ENCODE data around the gene NLK. TPM values are rescaled to one million over a fixed set of nuclear protein-coding genes. Genes with fewer than 3 reads are reported as not detected.
"Not testable (repeated sequence)": the region's sequence is repeated elsewhere in the genome, so short reads cannot be mapped to it uniquely, and the experiment has no call there.

NLK gene
- polyA plus RNA-seq, 1 donor from 2014 or later, result 3.4 TPM

DNA sequence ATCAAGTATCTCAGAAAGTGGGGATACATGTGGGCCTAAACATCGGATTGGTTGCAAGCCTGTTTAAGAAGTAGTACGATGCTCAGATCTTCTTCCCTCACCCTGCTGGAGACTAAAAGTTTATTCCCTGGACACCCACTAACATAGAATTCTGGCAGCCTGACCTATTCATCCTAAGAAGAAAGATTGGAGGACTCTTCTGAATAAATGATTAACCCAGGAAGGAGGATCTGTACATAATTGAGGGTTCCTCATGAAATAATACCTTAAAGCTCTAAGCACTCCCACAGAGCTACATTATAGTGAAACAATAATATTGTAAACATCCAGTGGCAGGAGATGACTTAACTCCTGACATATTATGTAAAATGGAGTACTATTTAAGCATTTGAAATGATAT is 111.7 kb downstream of the NLK start:
- Mint-ChIP-seq H3K4me3 (peak overlapping the region in 1 of 4 donors; percentile 22), H3K27me3 (no peaks in the 10 kb centered on the region), H3K36me3 (peaks cover 10% of the 10 kb centered on the region), H3K27ac (no peak overlapping the region), H3K9me3 (no peaks in the 10 kb centered on the region), H3K4me1 (no peaks in the 10 kb centered on the region)

- not testable (repeated sequence) for H3K27ac Mint-ChIP-seq, H3K9me3 Mint-ChIP-seq, H3K27me3 Mint-ChIP-seq, H3K4me3 Mint-ChIP-seq, H3K4me1 Mint-ChIP-seq, H3K36me3 Mint-ChIP-seq
Observed at GRCh38 chr17:28155405-28155804, 112.9 kb downstream of the NLK start.

DNA sequence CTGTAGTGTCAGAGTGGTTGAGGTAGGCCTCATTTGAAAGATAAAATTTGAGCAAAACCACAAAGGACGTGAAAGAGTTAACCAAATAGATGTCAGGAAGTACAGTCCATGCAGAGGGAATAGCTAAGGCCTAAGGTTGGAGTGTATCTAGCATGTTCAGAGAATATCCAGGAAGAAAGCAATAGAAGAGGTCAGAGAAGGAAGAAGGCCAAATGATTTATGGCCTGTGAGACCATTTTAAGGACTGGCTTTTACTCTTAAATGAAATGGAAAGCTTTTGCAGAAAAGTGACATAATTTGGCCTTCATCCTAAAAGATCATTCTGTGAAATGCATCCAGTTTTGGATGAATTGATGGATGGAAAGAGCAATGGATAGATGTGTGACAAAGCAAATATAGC is 116.5 kb downstream of the NLK start:
- Mint-ChIP-seq H3K27me3 (no peaks in the 10 kb centered on the region), H3K9me3 (no peaks in the 10 kb centered on the region), H3K36me3 (peaks cover 7% of the 10 kb centered on the region), H3K4me1 (peaks cover 0 to 4% (median 3%) of the 10 kb centered on the region in 3 donors), H3K4me3 (no peak overlapping the region), H3K27ac (no peak overlapping the region)

GRCh38 chr17:28159924-28160323 is 117.4 kb downstream of the NLK start:
- Mint-ChIP-seq H3K4me3 (peak overlapping the region in 1 of 4 donors; percentile 7), H3K27me3 (no peaks in the 10 kb centered on the region), H3K36me3 (peaks cover 4% of the 10 kb centered on the region), H3K4me1 (peaks cover 0 to 4% (median 3%) of the 10 kb centered on the region in 3 donors), H3K9me3 (no peaks in the 10 kb centered on the region), H3K27ac (no peak overlapping the region)

- H3K9me3 Mint-ChIP-seq, result no peaks in the 10 kb centered on the region
- no peak overlapping the region for H3K27ac Mint-ChIP-seq
- no peak overlapping the region for H3K4me3 Mint-ChIP-seq
- H3K27me3 Mint-ChIP-seq, result no peaks in the 10 kb centered on the region
- peaks cover 0 to 4% (median 3%) of the 10 kb centered on the region in 3 donors for H3K4me1 Mint-ChIP-seq
- H3K36me3 Mint-ChIP-seq, result peaks cover 4% of the 10 kb centered on the region
Observed at GRCh38 chr17:28160610-28161009, 118.1 kb downstream of the NLK start.

- Mint-ChIP-seq H3K4me1 (peaks cover 0 to 4% (median 3%) of the 10 kb centered on the region in 3 donors), H3K36me3 (peaks cover 4% of the 10 kb centered on the region), H3K9me3 (no peaks in the 10 kb centered on the region), H3K27ac (peak overlapping the region in 1 of 3 donors; percentile 8), H3K27me3 (no peaks in the 10 kb centered on the region), H3K4me3 (no peak overlapping the region)
Observed at GRCh38 chr17:28161311-28161710, 118.8 kb downstream of the NLK start.

GRCh38 chr17:28166478-28166877 is 124.0 kb downstream of the NLK start:
- H3K9me3 Mint-ChIP-seq, result no peaks in the 10 kb centered on the region
- no peak overlapping the region for H3K4me3 Mint-ChIP-seq
- H3K36me3 Mint-ChIP-seq, result peaks cover 2% of the 10 kb centered on the region
- H3K27me3 Mint-ChIP-seq, result no peaks in the 10 kb centered on the region
- peaks cover 0 to 3% (median 3%) of the 10 kb centered on the region in 3 donors for H3K4me1 Mint-ChIP-seq
- no peak overlapping the region for H3K27ac Mint-ChIP-seq

DNA sequence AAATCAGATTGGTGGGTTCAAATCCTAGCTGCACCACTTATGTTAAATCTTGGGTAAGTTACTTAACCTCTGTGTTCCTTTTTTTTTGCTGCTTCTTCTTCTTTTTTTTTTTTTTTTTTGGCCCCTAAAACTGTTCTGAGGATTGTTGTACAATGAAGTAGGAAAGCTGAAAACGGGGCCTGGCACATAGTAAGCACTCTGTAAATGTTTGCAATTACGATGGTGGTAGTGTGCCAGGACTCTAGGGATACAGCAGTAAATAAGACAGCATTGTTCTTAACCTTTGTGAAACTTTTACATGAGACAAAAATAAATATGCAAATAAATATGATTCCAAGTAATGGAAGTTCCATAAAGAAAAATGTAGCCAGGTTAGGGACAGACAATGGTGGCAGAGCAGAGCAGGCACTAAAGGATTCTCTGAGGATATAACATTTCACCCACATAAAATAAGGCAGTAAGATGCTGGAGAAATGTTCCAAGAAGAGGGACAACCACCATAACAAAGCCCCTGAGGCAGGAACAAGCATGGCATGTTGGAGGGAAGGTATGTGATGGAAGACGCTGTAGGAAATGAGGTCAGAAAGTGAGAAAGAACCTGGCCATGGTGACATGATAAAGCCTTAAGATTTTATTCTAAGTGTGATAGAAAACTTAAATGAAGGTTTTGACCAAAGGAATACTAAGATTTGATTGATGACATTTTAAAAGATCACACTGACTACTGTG is 127.3 kb downstream of the NLK start:
- Mint-ChIP-seq H3K9me3 (no peaks in the 10 kb centered on the region), H3K4me1 (peaks cover 0 to 4% (median 1%) of the 10 kb centered on the region in 3 donors), H3K27me3 (no peaks in the 10 kb centered on the region), H3K4me3 (no peak overlapping the region), H3K36me3 (peaks cover 4% of the 10 kb centered on the region), H3K27ac (no peak overlapping the region)

DNA sequence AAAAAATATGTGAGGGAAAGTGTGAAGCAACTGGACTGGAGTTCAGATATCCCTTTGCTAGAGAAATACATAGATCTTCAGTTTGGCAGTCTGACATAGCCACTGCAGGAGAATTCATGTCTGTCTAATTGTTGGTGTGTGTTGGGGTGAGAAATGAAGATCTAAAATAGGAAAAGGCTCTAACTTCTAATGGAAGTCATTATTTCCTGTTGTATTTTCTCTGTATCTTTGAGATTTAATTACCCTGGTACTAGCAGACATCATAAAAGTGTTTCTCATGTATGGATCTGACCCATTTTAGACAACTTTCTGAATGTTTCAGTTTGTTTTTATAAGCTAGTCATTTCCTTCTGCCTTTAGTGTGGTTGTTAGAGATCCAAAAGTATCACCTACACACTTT is 128.3 kb downstream of the NLK start:
- H3K27ac Mint-ChIP-seq, result peak overlapping the region in 1 of 3 donors; percentile 32
- no peak overlapping the region for H3K4me3 Mint-ChIP-seq
- peaks cover 0 to 4% (median 1%) of the 10 kb centered on the region in 3 donors for H3K4me1 Mint-ChIP-seq
- H3K36me3 Mint-ChIP-seq, result peaks cover 4% of the 10 kb centered on the region
- H3K9me3 Mint-ChIP-seq, result no peaks in the 10 kb centered on the region
- no peaks in the 10 kb centered on the region for H3K27me3 Mint-ChIP-seq

GRCh38 chr17:28173031-28173561 is 130.6 kb downstream of the NLK start:
- H3K36me3 Mint-ChIP-seq, result peaks cover 4% of the 10 kb centered on the region
- H3K27ac Mint-ChIP-seq, result no peak overlapping the region
- H3K4me1 Mint-ChIP-seq, result peaks cover 0 to 4% (median 1%) of the 10 kb centered on the region in 3 donors
- H3K9me3 Mint-ChIP-seq, result no peaks in the 10 kb centered on the region
- H3K4me3 Mint-ChIP-seq, result no peak overlapping the region
- no peaks in the 10 kb centered on the region for H3K27me3 Mint-ChIP-seq

DNA sequence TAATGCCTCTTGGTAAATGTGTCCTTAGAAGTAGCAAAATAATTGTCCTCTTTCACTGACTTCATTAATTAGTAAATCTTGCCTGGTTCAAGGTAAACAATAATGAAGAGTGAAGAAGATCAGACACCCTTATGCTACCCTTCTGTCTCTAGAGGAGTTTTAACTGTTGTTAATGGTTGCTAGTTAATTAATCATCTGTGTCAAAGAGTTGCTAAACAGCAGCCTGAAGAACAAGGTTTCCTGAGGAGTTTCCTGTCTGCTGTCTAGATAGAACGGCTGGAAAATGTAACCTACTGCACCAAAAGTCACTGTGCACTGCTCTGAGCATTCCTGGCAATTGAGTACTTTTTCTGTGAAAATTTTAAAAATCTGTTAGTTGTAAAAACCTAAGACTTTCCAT is 131.3 kb downstream of the NLK start:
- H3K27ac Mint-ChIP-seq, result no peak overlapping the region
- H3K36me3 Mint-ChIP-seq, result peaks cover 4% of the 10 kb centered on the region
- peaks cover 0 to 4% (median 1%) of the 10 kb centered on the region in 3 donors for H3K4me1 Mint-ChIP-seq
- no peaks in the 10 kb centered on the region for H3K9me3 Mint-ChIP-seq
- no peak overlapping the region for H3K4me3 Mint-ChIP-seq
- H3K27me3 Mint-ChIP-seq, result no peaks in the 10 kb centered on the region

DNA sequence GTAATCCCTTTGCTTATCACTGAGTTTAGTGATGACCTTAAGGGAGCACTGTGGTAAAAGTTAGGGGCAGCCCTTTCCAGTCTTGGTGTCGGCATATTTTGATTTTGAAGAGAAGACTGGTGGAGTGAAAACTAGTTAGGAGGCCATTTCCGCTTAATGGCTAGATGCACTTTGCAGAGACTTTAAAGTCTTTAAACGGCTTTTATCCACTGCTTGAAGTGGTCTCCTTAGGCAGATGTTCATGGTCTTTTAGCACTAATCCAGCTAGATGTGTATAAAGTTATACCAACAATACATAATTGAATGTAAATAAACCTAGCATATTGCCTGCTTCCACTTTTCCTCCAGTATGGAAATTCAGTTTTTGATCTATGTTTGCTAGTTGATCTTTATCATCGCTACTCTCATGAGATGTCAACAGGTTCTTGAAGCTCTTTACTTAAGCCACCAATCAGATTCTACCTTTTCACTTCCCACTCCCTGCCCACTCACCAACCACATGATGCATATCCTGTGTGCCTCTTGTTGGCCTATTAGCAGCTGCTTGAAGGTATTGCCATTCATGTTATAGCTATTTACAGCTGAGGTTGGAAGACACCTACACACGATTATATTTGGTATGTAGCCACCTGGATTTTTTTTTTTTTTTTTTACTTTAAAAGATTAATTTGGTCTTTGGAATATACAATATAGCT is 132.0 kb downstream of the NLK start:
- no peaks in the 10 kb centered on the region for H3K27me3 Mint-ChIP-seq
- H3K27ac Mint-ChIP-seq, result no peak overlapping the region
- no peaks in the 10 kb centered on the region for H3K9me3 Mint-ChIP-seq
- peaks cover 4% of the 10 kb centered on the region for H3K36me3 Mint-ChIP-seq
- H3K4me1 Mint-ChIP-seq, result peaks cover 0 to 4% (median 1%) of the 10 kb centered on the region in 3 donors
- H3K4me3 Mint-ChIP-seq, result no peak overlapping the region

GRCh38 chr17:28177351-28177750 is 134.9 kb downstream of the NLK start:
- no peaks in the 10 kb centered on the region for H3K27me3 Mint-ChIP-seq
- no peaks in the 10 kb centered on the region for H3K9me3 Mint-ChIP-seq
- peaks cover 0 to 4% (median 4%) of the 10 kb centered on the region in 3 donors for H3K4me1 Mint-ChIP-seq
- H3K4me3 Mint-ChIP-seq, result no peak overlapping the region
- H3K27ac Mint-ChIP-seq, result no peak overlapping the region
- H3K36me3 Mint-ChIP-seq, result peaks cover 7% of the 10 kb centered on the region

GRCh38 chr17:28178800-28179199 is 136.3 kb downstream of the NLK start:
- peaks cover 0 to 4% (median 3%) of the 10 kb centered on the region in 3 donors for H3K4me1 Mint-ChIP-seq
- peaks cover 9% of the 10 kb centered on the region for H3K36me3 Mint-ChIP-seq
- no peak overlapping the region for H3K4me3 Mint-ChIP-seq
- H3K27ac Mint-ChIP-seq, result no peak overlapping the region
- no peaks in the 10 kb centered on the region for H3K9me3 Mint-ChIP-seq
- no peaks in the 10 kb centered on the region for H3K27me3 Mint-ChIP-seq

DNA sequence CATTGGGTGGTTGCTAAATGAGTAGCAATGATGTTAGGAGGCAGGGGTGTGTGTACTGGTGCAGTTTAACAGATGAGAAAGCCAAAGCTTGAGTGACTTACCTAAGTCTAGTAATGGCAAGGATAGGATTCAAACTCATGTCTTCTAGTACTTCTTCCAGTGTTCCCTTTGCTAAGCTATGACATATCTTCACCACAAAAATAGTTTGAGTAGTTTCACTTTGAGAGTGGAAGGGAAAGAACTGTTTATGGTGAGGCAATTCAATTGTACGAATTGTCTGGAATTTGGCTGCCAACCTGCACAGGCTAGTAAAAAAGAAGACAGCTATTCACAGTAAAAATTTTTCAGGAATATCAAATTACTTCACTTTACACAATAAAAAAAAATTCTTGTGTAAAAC is 138.0 kb downstream of the NLK start:
- H3K27me3 Mint-ChIP-seq, result no peaks in the 10 kb centered on the region
- H3K4me3 Mint-ChIP-seq, result no peak overlapping the region
- H3K4me1 Mint-ChIP-seq, result peaks cover 0 to 2% (median 0%) of the 10 kb centered on the region in 3 donors
- peaks cover 11% of the 10 kb centered on the region for H3K36me3 Mint-ChIP-seq
- H3K27ac Mint-ChIP-seq, result no peak overlapping the region
- H3K9me3 Mint-ChIP-seq, result no peaks in the 10 kb centered on the region

All from IgD-negative memory B cell (primary cell).